HT1080 (cell line): Measurements from ENCODE around the gene ITPR3. TPM values are rescaled to one million over a fixed set of nuclear protein-coding genes. Genes with fewer than 3 reads are reported as not detected.
"Not testable (repeated sequence)": the region's sequence is repeated elsewhere in the genome, so short reads cannot be mapped to it uniquely, and the experiment has no call there.

ENCODE experiments used
- DNase-seq: peaks from one replicate; pipeline ENCODE4 v3.0.0-alpha.2; 2015; ENCODE audit warnings: low read depth
- total RNA-seq: library from RNA; depleted of rRNA; stranded (reverse); fragments of >200 nt; shearing (Covaris generic); gene quantifications from 2 replicates; pipeline ENCODE4 v1.2.3, GENCODE V29; 2014

The ITPR3 gene
- total RNA-seq, 1 experiment from 2014 or later = 38.3 TPM

GRCh38 chr6:33590531-33591198, 30.5 kb upstream of the ITPR3 start:
- DNase-seq = peak; percentile 77

- DNase-seq = no peak
Observed at GRCh38 chr6:33591424-33592032, 29.6 kb upstream of the ITPR3 start.

- no peak for DNase-seq
Observed at GRCh38 chr6:33592280-33592594, 28.9 kb upstream of the ITPR3 start.

- no peak for DNase-seq
Observed at GRCh38 chr6:33592595-33593413, 28.3 kb upstream of the ITPR3 start.

- no peak for DNase-seq
Observed at GRCh38 chr6:33593414-33593727, 27.8 kb upstream of the ITPR3 start.

- peak; percentile 49 for DNase-seq
Observed at GRCh38 chr6:33595001-33595846, 25.9 kb upstream of the ITPR3 start.

- not testable (repeated sequence) for DNase-seq
Observed at GRCh38 chr6:33596894-33597293, 24.2 kb upstream of the ITPR3 start.

GRCh38 chr6:33597551-33598322, 23.4 kb upstream of the ITPR3 start:
- no peak for DNase-seq

- peak; percentile 83 for DNase-seq
Observed at GRCh38 chr6:33599413-33599938, 21.6 kb upstream of the ITPR3 start.

GRCh38 chr6:33600761-33601160, 20.4 kb upstream of the ITPR3 start:
- DNase-seq = no peak

GRCh38 chr6:33602180-33602579, 18.9 kb upstream of the ITPR3 start:
- no peak for DNase-seq

GRCh38 chr6:33604941-33605854, 15.9 kb upstream of the ITPR3 start:
- DNase-seq = peak; percentile 44

GRCh38 chr6:33606642-33607041, 14.5 kb upstream of the ITPR3 start:
- DNase-seq = no peak

- DNase-seq = no peak
Observed at GRCh38 chr6:33607126-33607783, 13.9 kb upstream of the ITPR3 start.

- no peak for DNase-seq
Observed at GRCh38 chr6:33607784-33608161, 13.3 kb upstream of the ITPR3 start.

- DNase-seq = no peak
Observed at GRCh38 chr6:33609019-33609418, 12.1 kb upstream of the ITPR3 start.

- peak; percentile 77 for DNase-seq
Observed at GRCh38 chr6:33609528-33609927, 11.6 kb upstream of the ITPR3 start.

- DNase-seq = no peak
Observed at GRCh38 chr6:33610067-33610466, 11.1 kb upstream of the ITPR3 start.
